A549 (cell line): ENCODE measurements around the gene CACNA1G. TPM values are rescaled to one million over a fixed set of nuclear protein-coding genes. Genes with fewer than 3 reads are reported as not detected.
A peak's percentile ranks its signal among the peaks of the same experiment; 100 is the strongest.

Experiments
- ATAC-seq, 2 experiments: fragments of 200-7000 bp in 1 of 2; fragments of >200 bp in 1 of 2; cut with Nextera tagmentation in 1 of 2; cut with Tn5 transposase in 1 of 2; 3 replicates each; pipeline versions ENCODE4 v1.8.0 to v1.9.1; 2018 to 2020; ENCODE audit warnings: mild to moderate bottlenecking in 1 of 2, moderate library complexity in 1 of 2
- CTCF ChIA-PET: fragments of 300-600 bp; sonication (Branson Sonifier 250); formaldehyde crosslinking; extraction: SDS; loops from one replicate; lab custom pipeline; 2021; ENCODE audit warnings: antibody characterized with exemption, inconsistent platforms; lab: Yijun Ruan, JAX
- POLR2A ChIA-PET: fragments of 350-600 bp; formaldehyde crosslinking; extraction: SDS; loops from one replicate; lab custom pipeline; 2021; ENCODE audit warnings: antibody characterized with exemption, inconsistent platforms; lab: Yijun Ruan, JAX
- DNase-seq, 2 experiments: peaks; one replicate each; pipeline versions ENCODE4 v3.0.0 to v3.0.0-alpha.2; 2011 to 2016; ENCODE audit warnings: low read depth in 1 of 2, low spot score in 1 of 2
- FAIRE-seq: peaks from 2 replicates; lab custom pipeline; 2011; peaks lifted over from hg19 to GRCh38; lab: Jason Lieb, UNC
- H3K27ac ChIP-seq, 2 experiments: fragments of >200 bp; sonication (Bioruptor Twin); formaldehyde crosslinking; 3 replicates each; pipeline ENCODE4 v1.5.1; 2016 to 2017
- H3K4me1 ChIP-seq: fragments of >200 bp; sonication (Bioruptor Twin); formaldehyde crosslinking; 3 replicates; pipeline ENCODE4 v1.6.1; 2016
- H3K4me2 ChIP-seq: fragments of >200 bp; sonication (Bioruptor Twin); formaldehyde crosslinking; 3 replicates; pipeline ENCODE4 v1.6.1; 2016
- H3K4me3 ChIP-seq: fragments of >200 bp; sonication (Bioruptor Twin); formaldehyde crosslinking; 3 replicates; pipeline ENCODE4 v1.5.1; 2016
- H3K9me3 ChIP-seq: fragments of >200 bp; sonication (Bioruptor Twin); formaldehyde crosslinking; 3 replicates; pipeline ENCODE4 v1.6.1; 2016
- CHD4 ChIP-seq: fragments of 200-600 bp; sonication (generic); IDR thresholded peaks from 2 replicates; pipeline ENCODE4 v1.6.1; 2016; ENCODE audit warnings: antibody characterized with exemption, mild to moderate bottlenecking, borderline replicate concordance
- ESRRA ChIP-seq: fragments of 150-350 bp; IDR thresholded peaks from 2 replicates; pipeline ENCODE4 v1.6.1; 2014; ENCODE audit warnings: mild to moderate bottlenecking, low read length, borderline replicate concordance
- GATA3 ChIP-seq: IDR thresholded peaks from 2 replicates; pipeline ENCODE4 v1.6.1; 2012; ENCODE audit warnings: borderline replicate concordance
- HOXA7 ChIP-seq: fragments of 250-450 bp; sonication (Bioruptor Pico); IDR thresholded peaks from 2 replicates; pipeline ENCODE4 v1.5.0; 2020; ENCODE audit warnings: mild to moderate bottlenecking, moderate library complexity
- HOXB13 ChIP-seq: fragments of 250-450 bp; sonication (Bioruptor Pico); IDR thresholded peaks from 2 replicates; pipeline ENCODE4 v1.5.0; 2020; ENCODE audit warnings: low read depth, mild to moderate bottlenecking, moderate library complexity
- JUN ChIP-seq, 2 experiments: fragments of >200 bp; sonication (Bioruptor Twin); formaldehyde crosslinking; IDR thresholded peaks; 2 replicates in 1 of 2; 3 replicates in 1 of 2; pipeline ENCODE4 v1.6.1; 2016 to 2017
- KDM1A ChIP-seq: fragments of 200-600 bp; sonication (generic); IDR thresholded peaks from 2 replicates; pipeline ENCODE4 v1.6.1; 2016; ENCODE audit warnings: low read depth, mild to moderate bottlenecking
- MAFK ChIP-seq: fragments of 450-650 bp; IDR thresholded peaks from 2 replicates; pipeline ENCODE4 v1.6.1; 2014; ENCODE audit not compliant: partially characterized antibody
- MAZ ChIP-seq: fragments of 150-350 bp; IDR thresholded peaks from 2 replicates; pipeline ENCODE4 v1.6.1; 2014; ENCODE audit warnings: antibody characterized with exemption, low read depth, low read length, borderline replicate concordance
- MYC ChIP-seq: IDR thresholded peaks from 2 replicates; pipeline ENCODE4 v1.6.1; 2012; ENCODE audit warnings: mild to moderate bottlenecking, inconsistent platforms, low read length, improper control_type of control experiment, borderline replicate concordance
- NPAS2 ChIP-seq: fragments of 250-450 bp; sonication (Bioruptor Pico); IDR thresholded peaks from 2 replicates; pipeline ENCODE4 v1.8.0; 2022; ENCODE audit warnings: mild to moderate bottlenecking, moderate library complexity, borderline replicate concordance
- POLR2A ChIP-seq: IDR thresholded peaks from 2 replicates; pipeline ENCODE4 v1.6.1; 2012; ENCODE audit warnings: mild to moderate bottlenecking, low read length
- POLR2AphosphoS2 ChIP-seq: conservative IDR thresholded peaks from 2 replicates; pipeline ENCODE4 v1.6.1; 2012; ENCODE audit warnings: low read length, improper control_type of control experiment, inconsistent platforms
- RAD21 ChIP-seq, 2 experiments: fragments of >200 bp in 1 of 2; sonication (Bioruptor Twin) in 1 of 2; formaldehyde crosslinking in 1 of 2; IDR thresholded peaks in 1 of 2; conservative IDR thresholded peaks in 1 of 2; 2 replicates in 1 of 2; 3 replicates in 1 of 2; pipeline ENCODE4 v1.6.1; 2012 to 2018; ENCODE audit warnings: inconsistent platforms in 1 of 2
- RNF2 ChIP-seq: fragments of 200-600 bp; sonication (generic); IDR thresholded peaks from 2 replicates; pipeline ENCODE4 v1.6.1; 2016; ENCODE audit warnings: low read depth, mild to moderate bottlenecking, antibody characterized with exemption, moderate library complexity, borderline replicate concordance
- SREBF2 ChIP-seq: fragments of 450-650 bp; IDR thresholded peaks from 2 replicates; pipeline ENCODE4 v1.6.1; 2014; ENCODE audit warnings: mild to moderate bottlenecking, moderate library complexity
- TFCP2L1 ChIP-seq: fragments of 250-450 bp; sonication (Bioruptor Pico); IDR thresholded peaks from 2 replicates; pipeline ENCODE4 v1.5.0; 2021; ENCODE audit warnings: mild to moderate bottlenecking
- ZFP36 ChIP-seq: fragments of 450-650 bp; IDR thresholded peaks from 2 replicates; pipeline ENCODE4 v1.6.1; 2014; ENCODE audit warnings: borderline replicate concordance; ENCODE audit not compliant: partially characterized antibody
- WGBS: methylation state at CpG from one replicate; pipeline ENCODE4 v1.1.6; 2017; ENCODE audit errors: missing lambda C conversion rate; 5-methylcytosine and 5-hydroxymethylcytosine counted together
- polyA plus RNA-seq, 4 experiments: library from polyadenylated mRNA; depleted of rRNA in 3 of 4; stranded (reverse); fragments of >200 nt; fragmentation: RNase III in 1 of 4; extraction: RNeasy Plus Mini Kit Qiagen cat#74134 plus additional on column Dnase treatment in 1 of 4; gene quantifications; 2 replicates in 3 of 4; 3 replicates in 1 of 4; pipeline ENCODE4 v1.2.3, GENCODE V29; 2011 to 2017
- TF ChIP-seq, protein P1 (sequence below): IDR thresholded peaks from 2 replicates; pipeline ENCODE4 v1.6.1; 2012; ENCODE audit warnings: low read depth, borderline replicate concordance
- TF ChIP-seq, protein P2 (sequence below): fragments of 250-450 bp; sonication (Bioruptor Pico); IDR thresholded peaks from 2 replicates; pipeline ENCODE4 v1.5.0; 2020; ENCODE audit warnings: low read depth, mild to moderate bottlenecking, moderate library complexity
- TF ChIP-seq, protein P3 (sequence below): fragments of 150-350 bp; IDR thresholded peaks from 2 replicates; pipeline ENCODE4 v1.6.1; 2014; ENCODE audit warnings: low read depth, mild to moderate bottlenecking, low read length
- TF ChIP-seq, protein P4 (sequence below): fragments of >200 bp; sonication (Bioruptor Twin); formaldehyde crosslinking; IDR thresholded peaks from 2 replicates; pipeline ENCODE4 v1.6.1; 2016

CACNA1G gene
- polyA plus RNA-seq, 2 of the 4 experiments (the other 2 are of a cell fraction), result 4.0 to 8.9 TPM

DNA sequence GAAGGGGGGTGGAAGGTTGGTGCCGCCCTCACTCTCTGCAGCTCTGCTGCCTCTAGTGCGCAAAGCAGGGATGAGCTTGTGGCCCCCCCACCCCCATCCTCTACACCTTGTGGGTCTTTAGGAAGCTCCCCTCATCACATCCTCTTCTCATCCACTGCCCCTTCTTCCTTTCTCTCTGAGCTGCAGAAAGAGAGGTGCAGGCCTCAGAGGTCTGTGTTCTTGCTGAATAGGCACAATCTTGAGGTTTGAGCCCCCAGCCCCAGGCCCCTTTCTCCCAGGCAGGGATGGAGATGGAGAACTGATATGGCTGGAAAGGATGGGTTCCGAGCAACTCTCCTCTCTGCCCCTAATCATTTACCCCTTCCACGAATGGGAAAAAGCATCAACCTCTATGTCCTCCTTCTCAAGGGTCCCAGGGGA, 2.6 kb downstream of the CACNA1G start:
- DNase-seq, result no peak
- ATAC-seq, result no peak
- H3K9me3 ChIP-seq, result no peaks in the 10 kb centered on the region
- TF ChIP-seq MAFK (peak; percentile 75), SREBF2 (no peak), RNF2 (no peak), CHD4 (no peak), NPAS2 (CRISPR knock-in tag) (no peak), ZFP36 (no peak), RAD21 (conservative IDR thresholded peaks at IDR 0.05 in 1 of 2, IDR thresholded peaks at IDR 0.05 in 1 of 2) (no peak), TFCP2L1 (no peak)
- TF ChIP-seq, protein P1, sequence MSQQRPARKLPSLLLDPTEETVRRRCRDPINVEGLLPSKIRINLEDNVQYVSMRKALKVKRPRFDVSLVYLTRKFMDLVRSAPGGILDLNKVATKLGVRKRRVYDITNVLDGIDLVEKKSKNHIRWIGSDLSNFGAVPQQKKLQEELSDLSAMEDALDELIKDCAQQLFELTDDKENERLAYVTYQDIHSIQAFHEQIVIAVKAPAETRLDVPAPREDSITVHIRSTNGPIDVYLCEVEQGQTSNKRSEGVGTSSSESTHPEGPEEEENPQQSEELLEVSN, result no peak
- no peak overlapping the region for H3K4me2 ChIP-seq
- POLR2A ChIA-PET, result interaction anchor here (0.5 to 3.7 kb wide), 5 partner anchors 46 to 156 kb away, joined by 3 to 42 read pairs (median 5); partner anchors contain the start of gene LUC7L3
- CTCF ChIA-PET, result interaction anchor here (0.5 to 8.1 kb wide), 22 partner anchors 12 to 279 kb away, joined by 3 to 99 read pairs (median 4); partner anchors contain the start of gene SPATA20
- H3K4me3 ChIP-seq, result no peak overlapping the region
- WGBS, result 66% methylated on average over 4 of the region's 4 CpGs
- peaks cover 37% of the 10 kb centered on the region for H3K4me1 ChIP-seq
- no peak overlapping the region for H3K27ac ChIP-seq
- FAIRE-seq, result no peak

DNA sequence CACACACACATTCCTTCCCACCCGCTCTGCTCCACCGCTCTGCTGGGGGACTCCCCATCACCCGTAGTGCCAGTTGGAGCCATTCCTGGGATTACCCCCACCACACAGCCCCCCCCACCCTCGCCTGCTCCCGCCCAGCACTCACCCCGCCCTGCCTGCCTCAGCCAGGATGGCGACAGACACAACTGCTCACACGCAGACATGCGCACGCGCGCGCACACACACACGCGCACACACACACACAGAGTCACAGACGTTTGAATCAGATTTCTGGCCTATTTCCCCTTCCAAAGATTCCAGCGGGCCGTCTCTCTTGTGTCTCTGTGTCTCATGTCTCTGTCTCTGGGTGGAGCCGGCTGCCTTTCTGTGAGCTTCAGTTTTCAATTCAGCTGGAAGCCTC, 4.4 kb downstream of the CACNA1G start:
- POLR2A ChIA-PET, result no interaction called here
- ATAC-seq (no peak), FAIRE-seq (no peak), DNase-seq (peak in 1 of 2 experiments; percentile 47)
- H3K4me3 ChIP-seq, result no peak overlapping the region
- CTCF ChIA-PET, result interaction anchor here (0.7 to 8.1 kb wide), 6 partner anchors 10 to 132 kb away, joined by 3 to 99 read pairs (median 44); partner anchors contain the start of gene SPATA20
- TF ChIP-seq MYC (no peak), JUN (IDR thresholded peaks at IDR 0.05) (no peak), GATA3 (no peak), ESRRA (no peak), MAZ (no peak), POLR2A (no peak), HOXA7 (CRISPR knock-in tag) (no peak), POLR2AphosphoS2 (no peak), MAFK (no peak), KDM1A (no peak), HOXB13 (CRISPR knock-in tag) (no peak)
- TF ChIP-seq, protein P2, sequence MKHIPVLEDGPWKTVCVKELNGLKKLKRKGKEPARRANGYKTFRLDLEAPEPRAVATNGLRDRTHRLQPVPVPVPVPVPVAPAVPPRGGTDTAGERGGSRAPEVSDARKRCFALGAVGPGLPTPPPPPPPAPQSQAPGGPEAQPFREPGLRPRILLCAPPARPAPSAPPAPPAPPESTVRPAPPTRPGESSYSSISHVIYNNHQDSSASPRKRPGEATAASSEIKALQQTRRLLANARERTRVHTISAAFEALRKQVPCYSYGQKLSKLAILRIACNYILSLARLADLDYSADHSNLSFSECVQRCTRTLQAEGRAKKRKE, result no peak
- TF ChIP-seq, protein P3, sequence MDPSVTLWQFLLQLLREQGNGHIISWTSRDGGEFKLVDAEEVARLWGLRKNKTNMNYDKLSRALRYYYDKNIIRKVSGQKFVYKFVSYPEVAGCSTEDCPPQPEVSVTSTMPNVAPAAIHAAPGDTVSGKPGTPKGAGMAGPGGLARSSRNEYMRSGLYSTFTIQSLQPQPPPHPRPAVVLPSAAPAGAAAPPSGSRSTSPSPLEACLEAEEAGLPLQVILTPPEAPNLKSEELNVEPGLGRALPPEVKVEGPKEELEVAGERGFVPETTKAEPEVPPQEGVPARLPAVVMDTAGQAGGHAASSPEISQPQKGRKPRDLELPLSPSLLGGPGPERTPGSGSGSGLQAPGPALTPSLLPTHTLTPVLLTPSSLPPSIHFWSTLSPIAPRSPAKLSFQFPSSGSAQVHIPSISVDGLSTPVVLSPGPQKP, result no peak
- TF ChIP-seq, protein P4, sequence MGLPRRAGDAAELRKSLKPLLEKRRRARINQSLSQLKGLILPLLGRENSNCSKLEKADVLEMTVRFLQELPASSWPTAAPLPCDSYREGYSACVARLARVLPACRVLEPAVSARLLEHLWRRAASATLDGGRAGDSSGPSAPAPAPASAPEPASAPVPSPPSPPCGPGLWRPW, result no peak
- WGBS, result 73% methylated on average over 18 of the region's 19 CpGs
- H3K9me3 ChIP-seq, result no peaks in the 10 kb centered on the region
- H3K27ac ChIP-seq, result peak overlapping the region in 1 of 2 experiments; percentile 17; a peak in 2 of 6 replicates
- peaks cover 31% of the 10 kb centered on the region for H3K4me1 ChIP-seq
- H3K4me2 ChIP-seq, result no peak overlapping the region
